ENCODE measurements around the gene CNNM4. TPM values are rescaled to one million over a fixed set of nuclear protein-coding genes. Genes with fewer than 3 reads are reported as not detected.

CNNM4 gene
- polyA plus RNA-seq, 2 of the 4 experiments (the other 2 are of a cell fraction), result 8.8 to 11.2 TPM

GRCh38 chr2:96859099-96859649 is 98.5 kb downstream of the CNNM4 start:
- WGBS (ENCODE audit: missing lambda C conversion rate), result 84% methylated on average over 11 of the region's 11 CpGs
- no peak for TF ChIP-seq ATOH8 (CRISPR knock-in tag; IDR thresholded peaks at IDR 0.05; ENCODE audit: low read depth)
- TF ChIP-seq RNF2 (IDR thresholded peaks at IDR 0.05; ENCODE audit: borderline replicate concordance, low read depth), result no peak
- TF ChIP-seq RFX5 (IDR thresholded peaks at IDR 0.05), result no peak
- Histone ChIP-seq H3K9me3 (no peaks in the 10 kb centered on the region), H3K4me1 (peaks cover 36% of the 10 kb centered on the region), H3K4me2 (peak overlapping the region; percentile 75; the same call in 1 of the 3 replicates), H3K4me3 (no peak overlapping the region), H3K27ac (peak overlapping the region in 1 of 2 experiments; percentile 82; a peak in 1 of 6 replicates)
- ChIA-PET POLR2A (interaction anchor here (2.5 kb wide), 1 partner anchor 9 kb away, joined by 30 read pairs; no protein-coding TSS in a partner anchor), CTCF (interaction anchor here (0.6 to 5.6 kb wide), 10 partner anchors 9 to 253 kb away, joined by 3 to 123 read pairs (median 16); partner anchors contain the start of gene ANKRD36)
- no peak for FAIRE-seq
- no peak for DNase-seq (ENCODE audit: low read depth in 1 of 2, low spot score in 1 of 2)
- ATAC-seq, result no peak

- ATAC-seq (no peak), FAIRE-seq (no peak), DNase-seq (ENCODE audit: low read depth in 1 of 2, low spot score in 1 of 2) (no peak)
- no peak overlapping the region for H3K4me2 ChIP-seq
- ChIA-PET POLR2A (no interaction called here), CTCF (interaction anchor here (0.7 to 5.6 kb wide), 4 partner anchors 8 to 1100 kb away, joined by 3 to 123 read pairs (median 31); partner anchors contain the start of gene ANKRD36)
- 54% methylated on average over 4 of the region's 4 CpGs for WGBS (ENCODE audit: missing lambda C conversion rate)
- TF ChIP-seq MAZ (IDR thresholded peaks at IDR 0.05; ENCODE audit: borderline replicate concordance, low read depth, low read length), result no peak
- TF ChIP-seq PBX3 (IDR thresholded peaks at IDR 0.05), result no peak
- TF ChIP-seq SMC3 (IDR thresholded peaks at IDR 0.05), result no peak
- TF ChIP-seq TP53 (CRISPR knock-in tag; IDR thresholded peaks at IDR 0.05), result no peak
- TF ChIP-seq ZNF302 (CRISPR knock-in tag; IDR thresholded peaks at IDR 0.05), result no peak
- no peak for TF ChIP-seq RAD21 (conservative IDR thresholded peaks at IDR 0.05 in 1 of 2, IDR thresholded peaks at IDR 0.05 in 1 of 2)
- TF ChIP-seq BCL3 (IDR thresholded peaks at IDR 0.05), result no peak
- TF ChIP-seq NPAS2 (CRISPR knock-in tag; IDR thresholded peaks at IDR 0.05; ENCODE audit: borderline replicate concordance), result no peak
- TF ChIP-seq JUNB (IDR thresholded peaks at IDR 0.05), result no peak
- TF ChIP-seq EHF (CRISPR knock-in tag; IDR thresholded peaks at IDR 0.05), result no peak
- no peak for TF ChIP-seq RNF2 (IDR thresholded peaks at IDR 0.05; ENCODE audit: borderline replicate concordance, low read depth)
- no peak for TF ChIP-seq REST (IDR thresholded peaks at IDR 0.05)
- TF ChIP-seq CEBPB (IDR thresholded peaks at IDR 0.05), result no peak
- no peak overlapping the region for H3K27ac ChIP-seq
- peaks cover 36% of the 10 kb centered on the region for H3K4me1 ChIP-seq
- H3K4me3 ChIP-seq, result no peak overlapping the region
- no peaks in the 10 kb centered on the region for H3K9me3 ChIP-seq
Measured at GRCh38 chr2:96859681-96860064, 99.0 kb downstream of the CNNM4 start.

All from A549 (cell line).